ENCODE data around the gene MSRB3.
"Not testable (repeated sequence)": the region's sequence is repeated elsewhere in the genome, so short reads cannot be mapped to it uniquely, and the experiment has no call there.

MSRB3 gene

GRCh38 chr12:65287426-65287825 is 8.9 kb downstream of the MSRB3 start:
- no peak for DNase-seq

DNA sequence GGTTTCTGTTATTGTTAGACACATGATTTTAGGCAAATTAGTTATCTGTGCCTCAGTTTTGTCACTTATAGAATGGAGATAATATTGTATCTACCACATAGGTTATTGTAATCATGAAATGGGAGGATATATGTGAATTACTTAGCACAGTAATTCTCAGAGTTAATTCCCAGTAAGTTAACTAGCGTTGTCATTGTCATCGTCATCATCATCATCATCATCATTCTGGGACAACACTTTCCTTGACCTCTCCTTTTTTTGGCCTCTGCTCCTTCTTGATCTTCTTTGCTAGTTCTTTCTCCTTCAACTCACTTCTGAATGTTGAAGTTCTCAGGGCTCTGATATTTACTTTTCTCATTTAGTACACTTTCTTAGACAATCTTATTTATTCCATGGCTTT is 13.8 kb downstream of the MSRB3 start:
- no peak for DNase-seq

GRCh38 chr12:65293735-65294134 is 15.3 kb downstream of the MSRB3 start:
- DNase-seq, result no peak

GRCh38 chr12:65294641-65295262 is 16.3 kb downstream of the MSRB3 start:
- DNase-seq, result no peak

GRCh38 chr12:65296508-65297265 is 18.2 kb downstream of the MSRB3 start:
- DNase-seq, result no peak

DNA sequence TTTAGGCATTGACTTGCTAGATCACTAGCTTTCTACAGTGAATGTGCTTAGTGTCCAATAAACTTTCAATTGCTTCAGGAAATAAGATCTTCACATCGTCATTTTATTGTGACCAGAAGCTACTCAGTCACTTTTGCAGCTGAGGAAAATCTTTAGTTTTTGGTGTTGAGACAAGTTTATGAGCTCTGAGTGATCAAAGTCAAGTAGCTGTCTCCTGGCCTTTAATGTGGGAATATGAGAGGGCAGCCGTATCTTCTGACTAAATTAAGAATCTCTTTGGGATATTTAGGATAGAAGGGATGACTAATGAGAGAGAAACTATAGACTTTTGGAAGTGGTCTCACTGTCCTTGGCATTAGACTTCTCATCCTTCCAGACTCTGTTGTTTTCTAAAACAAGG is 21.6 kb downstream of the MSRB3 start:
- DNase-seq, result no peak

GRCh38 chr12:65300679-65301349 is 22.3 kb downstream of the MSRB3 start:
- DNase-seq, result no peak

DNA sequence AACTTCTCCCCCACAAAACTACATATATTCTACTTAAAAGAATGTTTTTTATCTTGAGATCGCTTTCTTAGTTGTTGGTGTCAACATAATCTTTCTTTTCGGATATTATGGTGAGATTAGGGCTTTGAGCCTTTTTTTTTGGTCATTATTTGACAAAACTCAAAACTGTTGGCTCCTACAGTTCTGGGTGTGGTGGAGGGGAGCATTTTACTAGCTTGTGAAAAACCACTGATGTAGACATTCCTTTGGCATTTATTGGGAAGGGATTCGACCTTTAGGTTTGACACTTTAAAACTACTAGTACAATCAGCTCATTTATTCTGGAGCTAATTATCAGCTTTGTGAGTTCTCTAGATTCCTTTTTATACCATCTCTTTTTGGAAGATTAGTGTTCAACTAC is 24.4 kb downstream of the MSRB3 start:
- DNase-seq, result no peak

GRCh38 chr12:65305346-65305950 is 27.0 kb downstream of the MSRB3 start:
- DNase-seq, result no peak

GRCh38 chr12:65306366-65307168 is 28.1 kb downstream of the MSRB3 start:
- DNase-seq, result peak in 1 of 56 donors; percentile 2

DNA sequence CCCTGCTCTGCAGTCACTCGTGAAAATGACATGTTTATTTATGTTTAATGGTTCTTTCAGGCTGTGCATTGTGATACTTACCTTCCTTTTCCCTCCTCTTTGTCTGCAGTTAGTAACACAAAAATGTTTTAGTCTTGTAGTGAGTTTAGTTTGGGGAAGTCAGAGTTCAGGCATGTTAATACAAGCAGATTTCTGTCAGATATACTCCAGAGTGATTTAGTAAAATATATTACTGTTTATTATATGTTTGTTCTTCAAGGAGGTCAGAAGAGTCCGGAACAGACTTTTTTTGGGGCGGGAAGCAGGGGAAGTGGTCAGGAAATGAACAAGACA is 28.7 kb downstream of the MSRB3 start:
- no peak for DNase-seq

DNA sequence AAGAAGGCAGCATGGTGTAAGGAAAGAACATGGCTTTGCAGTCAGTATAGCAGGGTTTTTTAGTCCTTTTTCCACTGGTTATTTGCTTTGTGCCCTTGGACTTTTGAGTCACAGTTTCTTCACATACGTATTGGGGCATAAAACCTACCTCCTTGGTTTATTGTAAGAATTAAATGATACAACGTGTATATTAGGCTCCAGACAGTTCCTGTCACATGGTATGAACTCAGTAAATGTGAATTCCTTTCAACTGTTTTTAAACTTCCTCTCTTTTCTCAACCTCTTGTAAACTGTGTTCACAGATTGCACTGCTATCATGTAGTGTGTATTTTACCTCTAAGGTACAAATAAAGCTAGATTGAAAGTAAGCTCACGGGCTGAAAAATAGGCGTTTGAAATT is 29.5 kb downstream of the MSRB3 start:
- DNase-seq, result no peak

- no peak for DNase-seq
Observed at GRCh38 chr12:65308601-65309071, 30.2 kb downstream of the MSRB3 start.

DNA sequence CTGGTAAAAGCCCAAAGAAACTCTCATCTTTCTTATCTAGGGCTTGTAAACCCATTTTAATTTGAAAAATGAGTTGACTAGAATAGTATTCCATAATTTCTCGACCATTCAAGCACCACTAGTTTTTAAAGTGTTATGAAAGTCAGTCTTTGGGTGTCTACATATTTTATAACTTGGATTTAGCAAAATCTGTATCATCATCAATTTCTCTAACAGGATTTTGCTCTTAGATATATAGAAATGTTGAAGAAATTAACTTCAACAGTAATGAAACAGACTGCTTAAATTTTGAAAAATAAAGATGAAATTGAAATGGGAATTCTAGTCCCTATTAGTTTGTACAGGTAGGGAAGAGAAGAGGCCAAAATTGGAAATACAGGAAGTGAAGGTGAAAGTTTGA is 32.8 kb downstream of the MSRB3 start:
- no peak for DNase-seq

DNA sequence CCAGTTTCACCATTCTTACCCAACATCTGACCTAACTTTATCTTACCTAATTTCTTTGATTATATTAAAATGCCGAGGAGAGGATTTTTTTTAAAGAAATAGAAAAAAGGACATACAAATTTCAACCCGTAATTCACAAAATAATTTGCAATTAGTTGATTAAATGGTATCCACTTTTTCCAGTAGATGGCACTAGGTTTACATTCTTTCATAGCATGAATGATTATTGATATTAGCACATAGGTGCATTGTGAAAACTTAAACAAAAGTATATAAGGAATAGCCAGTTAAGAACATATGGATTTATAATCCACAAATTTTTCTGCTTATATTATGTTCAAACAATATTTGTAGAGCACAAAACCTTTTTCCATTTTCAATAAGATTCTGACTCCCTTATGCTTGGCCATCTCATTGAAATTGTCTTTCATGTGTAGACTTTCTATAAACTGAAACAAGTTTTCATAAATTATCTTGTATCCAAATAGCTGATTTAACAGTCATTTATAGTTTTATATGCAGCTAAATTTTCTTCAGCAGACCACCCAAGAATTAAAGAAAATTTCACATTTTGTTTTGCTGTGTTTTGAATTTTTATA is 35.3 kb downstream of the MSRB3 start:
- DNase-seq, result no peak

DNA sequence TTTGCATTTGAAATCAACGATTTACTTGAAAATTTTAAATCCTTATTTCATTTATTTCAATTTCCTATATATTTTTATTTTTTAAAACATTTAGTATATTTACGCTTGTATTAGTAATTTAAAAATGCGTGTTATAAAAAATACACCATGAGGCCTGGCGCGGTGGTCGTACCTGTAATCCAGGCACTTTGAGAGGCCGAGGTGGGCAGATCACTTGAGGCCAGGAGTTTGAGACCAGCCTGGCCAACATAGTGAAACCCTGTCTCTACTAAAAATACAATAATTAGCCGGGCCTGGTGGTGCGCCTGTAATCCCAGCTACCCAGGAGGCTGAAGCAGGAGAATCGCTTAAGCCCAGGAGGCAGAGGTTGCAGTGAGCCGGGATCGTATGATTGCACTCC is 36.8 kb downstream of the MSRB3 start:
- DNase-seq, result not testable (repeated sequence)

DNA sequence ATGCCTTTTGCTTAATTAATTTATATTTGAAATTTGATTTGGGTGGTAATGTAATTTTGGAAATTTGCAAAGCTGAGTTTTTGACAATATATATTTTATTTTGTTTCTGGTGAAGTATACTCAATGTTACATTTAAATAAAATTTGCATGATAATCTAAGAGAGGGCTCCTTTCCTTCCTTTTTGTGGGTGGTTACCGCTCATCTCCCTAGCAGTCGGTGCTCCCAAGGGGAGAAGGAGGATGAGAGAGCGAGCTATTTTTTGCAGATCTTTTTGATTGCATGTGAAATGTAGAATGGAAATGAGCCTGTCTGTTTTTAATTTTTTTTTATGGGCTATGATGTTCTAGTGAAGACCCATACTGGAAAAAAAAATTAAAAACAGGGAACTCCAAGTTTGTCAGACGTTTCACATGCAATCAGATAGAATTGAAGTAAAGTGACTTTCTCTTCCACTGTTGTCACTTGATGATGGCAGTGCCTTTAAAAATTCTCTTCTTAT is 39.8 kb downstream of the MSRB3 start:
- no peak for DNase-seq

- DNase-seq, result no peak
Observed at GRCh38 chr12:65319688-65320200, 41.3 kb downstream of the MSRB3 start.

DNA sequence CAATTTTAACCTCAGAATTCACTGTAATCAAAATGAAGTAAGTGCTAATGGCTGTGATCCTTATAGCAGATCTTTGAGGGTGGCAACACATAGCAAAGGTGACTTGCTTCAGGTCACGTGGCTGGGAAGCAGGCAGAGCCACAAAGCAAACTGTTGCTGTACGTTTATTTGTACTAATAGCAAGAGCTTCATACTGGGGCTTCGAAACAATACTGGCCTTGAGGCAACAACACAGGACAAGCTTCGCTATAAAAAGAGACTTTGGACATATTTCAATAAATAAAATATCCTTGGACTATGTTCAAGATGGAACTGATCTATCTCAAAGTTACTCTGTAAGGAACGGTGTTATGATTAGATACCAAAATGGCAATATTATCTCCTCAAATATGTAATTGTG is 44.6 kb downstream of the MSRB3 start:
- no peak for DNase-seq

GRCh38 chr12:65324056-65324455 is 45.6 kb downstream of the MSRB3 start:
- DNase-seq, result no peak

GRCh38 chr12:65324551-65324950 is 46.1 kb downstream of the MSRB3 start:
- no peak for DNase-seq
